SIG-M5 treated with dmso at 0.1 percent for 504 hours (cell line): ENCODE measurements around the gene CREM.

Source experiments
- DNase-seq: peaks from one replicate; lab custom pipeline; 2025; ENCODE audit not compliant: unreplicated experiment; lab: John Stamatoyannopoulos, UW

CREM gene

DNA sequence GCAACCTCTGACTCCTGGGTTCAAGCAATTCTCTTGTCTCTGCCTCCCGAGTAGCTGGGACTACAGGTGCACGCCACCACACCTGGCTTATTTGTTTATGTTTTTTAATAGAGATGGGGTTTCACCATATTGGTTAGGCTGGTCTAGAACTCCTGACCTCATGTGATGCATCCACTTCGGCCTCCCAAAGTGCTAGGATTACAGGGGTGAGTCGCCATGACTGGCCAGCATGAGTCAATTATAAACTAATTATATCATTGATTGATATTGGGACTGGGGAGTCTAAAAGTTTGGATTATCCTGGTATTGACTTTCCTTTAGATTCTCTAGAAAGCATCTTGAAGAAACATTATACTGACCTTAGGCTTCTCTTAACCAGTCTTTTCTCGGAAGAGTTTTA lies 135.8 kb downstream of the CREM start:
- DNase-seq = no peak
